MM.1S (cell line): ENCODE measurements around the gene STRIP2.

ENCODE experiments used
- CTCF ChIP-seq: fragments of 300-600 bp; sonication (generic); IDR thresholded peaks from 2 replicates; pipeline ENCODE4 v1.5.1; 2016; ENCODE audit warnings: antibody characterized with exemption, low read length, mixed read lengths
- EZH2 ChIP-seq: fragments of 300-600 bp; sonication (generic); optimal IDR thresholded peaks from 2 replicates; pipeline ENCODE3; 2017; ENCODE audit warnings: low read depth, mild to moderate bottlenecking, antibody characterized with exemption, low read length, mixed read lengths
- EZH2phosphoT487 ChIP-seq: fragments of 300-600 bp; sonication (generic); IDR thresholded peaks from 2 replicates; pipeline ENCODE4 v1.6.1; 2018; ENCODE audit warnings: antibody characterized with exemption, low read length

- TF ChIP-seq EZH2: no peak
- TF ChIP-seq CTCF: no peak
- no peak for TF ChIP-seq EZH2phosphoT487
These were observed 81.1 kb downstream of the STRIP2 start for GRCh38 chr7:129515381-129515780.
